BE2C (cell line): ENCODE measurements around the gene PAQR7.
A peak's percentile ranks its signal among the peaks of the same experiment; 100 is the strongest.

Source experiments
- DNase-seq: peaks from one replicate; pipeline ENCODE4 v3.0.0-alpha.2; 2020
- H3K27me3 ChIP-seq: fragments of 250-450 bp; sonication (Bioruptor Pico); 2 replicates; pipeline ENCODE4 v1.5.1; 2020; ENCODE audit warnings: mild to moderate bottlenecking
- H3K36me3 ChIP-seq: fragments of 250-450 bp; sonication (Bioruptor Pico); 2 replicates; pipeline ENCODE4 v1.5.1; 2020; ENCODE audit warnings: mild to moderate bottlenecking
- H3K4me1 ChIP-seq: fragments of 250-450 bp; sonication (Bioruptor Pico); 2 replicates; pipeline ENCODE4 v1.5.1; 2020
- H3K4me3 ChIP-seq: 2 replicates; pipeline ENCODE4 v1.5.1; 2011; ENCODE audit warnings: low read depth, low read length
- H3K9me3 ChIP-seq: fragments of 250-450 bp; sonication (Bioruptor Pico); 2 replicates; pipeline ENCODE4 v1.5.1; 2020
- TF ChIP-seq, protein P1 (sequence below): IDR thresholded peaks from 2 replicates; pipeline ENCODE4 v1.5.1; 2012; ENCODE audit warnings: mild to moderate bottlenecking, low read depth, low read length

The PAQR7 gene

DNA sequence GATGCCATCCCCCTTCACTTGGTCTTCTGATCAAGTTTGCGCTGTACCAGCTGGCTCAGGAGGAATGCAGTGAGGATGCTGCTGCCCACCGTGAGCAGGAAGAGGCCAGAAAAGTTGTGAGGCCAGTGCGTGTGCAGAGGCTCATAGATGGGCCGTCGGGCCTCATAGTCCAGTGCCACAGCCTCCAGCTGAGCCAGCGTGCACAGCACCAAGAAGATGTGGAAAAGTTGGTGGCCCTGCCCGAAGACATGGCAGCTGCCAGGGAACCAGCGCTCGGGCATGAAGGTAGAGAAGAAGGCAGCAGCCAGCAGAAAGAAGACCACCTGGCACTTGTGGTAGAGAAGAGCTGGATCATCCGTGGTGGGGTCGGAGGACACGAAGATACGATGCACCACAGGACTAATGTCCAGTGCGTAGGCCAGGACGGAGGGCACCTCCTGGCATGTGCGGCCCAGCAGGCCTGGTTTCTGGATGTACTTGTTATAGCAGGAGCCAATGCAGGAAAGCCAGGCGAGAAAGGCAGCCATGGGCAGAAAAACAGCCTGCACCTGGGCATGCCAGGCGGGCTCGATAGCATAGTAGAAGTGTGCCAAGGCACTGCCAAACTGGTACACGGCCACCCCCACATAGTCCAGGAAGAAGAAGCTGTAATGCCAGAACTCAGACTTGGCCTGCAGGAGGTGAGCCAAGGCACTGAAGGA, 12.6 kb downstream of the PAQR7 start:
- no peaks in the 10 kb centered on the region for H3K9me3 ChIP-seq
- no peak for DNase-seq
- TF ChIP-seq, protein P1, sequence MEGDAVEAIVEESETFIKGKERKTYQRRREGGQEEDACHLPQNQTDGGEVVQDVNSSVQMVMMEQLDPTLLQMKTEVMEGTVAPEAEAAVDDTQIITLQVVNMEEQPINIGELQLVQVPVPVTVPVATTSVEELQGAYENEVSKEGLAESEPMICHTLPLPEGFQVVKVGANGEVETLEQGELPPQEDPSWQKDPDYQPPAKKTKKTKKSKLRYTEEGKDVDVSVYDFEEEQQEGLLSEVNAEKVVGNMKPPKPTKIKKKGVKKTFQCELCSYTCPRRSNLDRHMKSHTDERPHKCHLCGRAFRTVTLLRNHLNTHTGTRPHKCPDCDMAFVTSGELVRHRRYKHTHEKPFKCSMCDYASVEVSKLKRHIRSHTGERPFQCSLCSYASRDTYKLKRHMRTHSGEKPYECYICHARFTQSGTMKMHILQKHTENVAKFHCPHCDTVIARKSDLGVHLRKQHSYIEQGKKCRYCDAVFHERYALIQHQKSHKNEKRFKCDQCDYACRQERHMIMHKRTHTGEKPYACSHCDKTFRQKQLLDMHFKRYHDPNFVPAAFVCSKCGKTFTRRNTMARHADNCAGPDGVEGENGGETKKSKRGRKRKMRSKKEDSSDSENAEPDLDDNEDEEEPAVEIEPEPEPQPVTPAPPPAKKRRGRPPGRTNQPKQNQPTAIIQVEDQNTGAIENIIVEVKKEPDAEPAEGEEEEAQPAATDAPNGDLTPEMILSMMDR = no peak
- H3K36me3 ChIP-seq = no peaks in the 10 kb centered on the region
- H3K4me1 ChIP-seq = no peaks in the 10 kb centered on the region
- no peak overlapping the region for H3K4me3 ChIP-seq
- H3K27me3 ChIP-seq = no peaks in the 10 kb centered on the region

DNA sequence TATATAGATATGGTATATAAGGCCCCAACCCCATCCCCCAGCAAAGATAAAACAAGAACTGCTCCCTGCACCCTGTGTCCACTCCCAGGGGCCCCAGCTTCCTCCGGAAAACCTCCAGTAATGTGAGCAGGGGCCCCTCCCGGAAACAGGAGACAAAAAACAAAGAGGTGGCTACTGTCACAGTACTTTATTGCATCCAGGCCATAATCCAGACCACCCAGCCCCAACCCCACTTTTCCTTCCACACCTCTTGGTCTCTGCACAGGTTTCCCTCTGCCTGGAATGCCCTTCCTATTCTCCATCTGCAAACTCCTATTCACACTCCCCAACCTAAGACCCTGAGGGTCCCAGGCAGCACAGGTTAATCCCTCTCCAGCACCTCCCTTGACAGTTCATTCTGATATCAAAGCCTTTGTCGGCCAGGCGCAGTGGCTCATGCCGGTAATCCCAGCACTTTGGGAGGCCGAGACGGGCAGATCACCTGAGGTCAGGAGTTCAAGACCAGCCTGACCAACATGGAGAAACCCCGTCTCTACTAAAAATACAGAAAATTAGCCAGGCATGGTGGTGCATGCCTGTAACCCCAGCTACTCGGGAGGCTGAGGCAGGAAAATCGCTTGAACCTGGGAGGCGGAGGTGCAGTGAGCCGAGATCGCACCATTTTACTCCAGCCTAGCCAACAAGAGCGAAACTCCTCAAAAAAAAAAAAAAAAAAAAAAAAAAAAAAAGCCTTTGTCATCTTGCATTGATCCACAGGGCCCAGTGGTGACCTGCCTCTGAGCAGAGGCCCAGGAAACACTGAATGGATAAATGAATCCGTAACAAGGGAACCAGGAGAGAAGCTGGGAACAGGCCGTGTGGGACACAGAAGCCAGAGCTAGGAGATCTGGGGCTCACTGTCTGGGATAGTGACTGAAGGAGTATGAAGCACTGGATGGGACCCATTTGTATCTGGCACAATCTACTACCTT, 13.9 kb downstream of the PAQR7 start:
- H3K4me1 ChIP-seq = no peaks in the 10 kb centered on the region
- no peaks in the 10 kb centered on the region for H3K9me3 ChIP-seq
- TF ChIP-seq, protein P1 = no peak
- no peaks in the 10 kb centered on the region for H3K36me3 ChIP-seq
- no peaks in the 10 kb centered on the region for H3K27me3 ChIP-seq
- H3K4me3 ChIP-seq = no peak overlapping the region
- DNase-seq = no peak

DNA sequence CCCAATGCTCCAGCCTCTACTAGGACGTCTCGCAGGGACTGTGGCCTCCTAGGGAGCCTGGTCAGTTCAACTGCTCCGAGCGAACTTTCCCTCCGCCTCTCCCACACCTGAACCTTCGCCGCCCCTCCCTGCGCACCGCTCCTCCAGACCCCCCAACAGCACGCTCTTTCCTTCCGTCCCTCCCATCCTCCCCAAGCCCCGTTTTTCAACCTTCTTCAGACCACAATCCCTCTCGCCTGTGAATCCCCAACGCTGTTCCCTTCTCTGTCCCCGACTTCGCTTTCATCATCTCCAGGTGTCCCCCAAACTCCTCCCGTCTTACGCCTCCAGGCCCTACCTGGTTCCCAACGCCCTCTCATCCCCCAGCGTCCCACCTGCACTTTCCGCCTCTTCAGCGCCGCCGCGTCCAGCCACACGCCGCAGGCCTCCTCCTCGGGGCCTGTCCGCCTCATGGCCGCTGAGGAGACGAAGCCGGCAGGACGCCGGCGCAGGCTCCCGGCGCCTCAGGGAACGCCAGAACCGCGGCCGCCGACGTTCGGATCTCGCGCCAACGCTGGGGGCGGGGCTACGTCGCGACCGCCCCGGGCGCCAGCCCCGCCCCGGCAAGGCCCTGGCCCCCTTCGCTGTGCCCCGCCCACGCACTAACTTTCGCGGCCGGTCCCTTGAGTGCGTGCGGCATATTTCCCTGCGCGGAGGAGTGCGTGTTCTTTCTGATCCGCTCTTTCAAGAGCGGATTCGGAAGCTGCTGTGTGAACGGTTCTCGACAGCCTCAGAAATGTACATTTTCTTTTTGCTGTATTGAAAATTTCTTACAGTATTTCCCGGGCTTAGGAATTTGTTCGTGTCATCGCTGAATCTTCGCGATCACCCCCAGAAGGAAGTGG, 16.4 kb downstream of the PAQR7 start, which contains the start of gene AUNIP:
AUNIP (minus strand) TSS at position 552 of the 884 bp plus-strand sequence; CDS start at position 452, 100 bp downstream.
- no peaks in the 10 kb centered on the region for H3K36me3 ChIP-seq
- H3K4me3 ChIP-seq = peak within 1 kb of the TSS; percentile 79
- peak; percentile 81 for DNase-seq
- no peaks in the 10 kb centered on the region for H3K9me3 ChIP-seq
- TF ChIP-seq, protein P1 = no peak
- no peaks in the 10 kb centered on the region for H3K27me3 ChIP-seq
- H3K4me1 ChIP-seq = no peaks in the 10 kb centered on the region

DNA sequence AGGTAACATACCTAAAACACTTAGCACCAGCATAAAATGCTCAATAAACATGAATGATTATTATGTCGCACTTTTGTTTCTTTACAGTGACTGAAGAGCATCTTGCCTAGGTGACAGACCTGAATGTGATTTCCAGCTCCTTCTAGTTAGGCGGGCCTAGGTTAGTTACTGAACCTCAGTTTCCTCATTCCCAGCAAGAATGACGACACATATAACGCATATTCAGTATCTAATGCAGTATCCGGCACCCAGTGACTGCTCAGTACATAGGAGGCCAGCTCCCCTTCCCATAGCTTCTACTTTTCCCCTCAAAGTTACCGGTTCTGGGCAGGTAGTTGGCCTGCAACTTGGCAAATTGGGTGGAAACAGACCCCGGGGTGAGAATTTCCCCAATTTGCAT, 17.0 kb downstream of the PAQR7 start:
- Histone ChIP-seq H3K27me3 (no peaks in the 10 kb centered on the region), H3K4me1 (no peaks in the 10 kb centered on the region), H3K36me3 (no peaks in the 10 kb centered on the region), H3K4me3 (peak overlapping the region; percentile 79), H3K9me3 (no peaks in the 10 kb centered on the region)
- DNase-seq = no peak
- TF ChIP-seq, protein P1 = no peak

DNA sequence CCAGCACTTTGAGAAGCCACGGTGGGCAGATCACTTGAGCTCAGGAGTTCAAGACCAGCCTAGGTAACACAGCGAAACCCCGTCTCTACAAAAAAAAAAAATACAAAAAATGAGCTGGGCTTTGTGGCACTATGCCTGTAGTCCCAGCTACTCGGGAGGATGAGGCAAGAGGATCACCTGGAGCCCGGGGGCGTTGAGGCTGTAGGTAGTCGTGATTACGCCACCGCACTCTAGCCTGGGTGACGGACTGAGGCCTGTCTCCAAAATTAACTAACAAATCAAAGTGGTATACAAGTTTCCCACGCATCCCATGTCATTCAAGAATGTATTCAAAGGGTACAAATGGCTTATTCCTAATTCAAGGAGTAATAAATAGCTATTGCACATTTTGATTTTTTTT, 18.7 kb downstream of the PAQR7 start:
- no peaks in the 10 kb centered on the region for H3K9me3 ChIP-seq
- DNase-seq = no peak
- no peak overlapping the region for H3K4me3 ChIP-seq
- no peaks in the 10 kb centered on the region for H3K36me3 ChIP-seq
- H3K27me3 ChIP-seq = no peaks in the 10 kb centered on the region
- TF ChIP-seq, protein P1 = no peak
- H3K4me1 ChIP-seq = no peaks in the 10 kb centered on the region
